GM10847 (cell line): ENCODE results near the gene HIC1.

Source experiments
- POLR2A ChIP-seq: IDR thresholded peaks from 2 replicates; pipeline ENCODE4 v1.6.1; 2011; ENCODE audit not compliant: insufficient read length; ENCODE audit errors: extremely low read depth

Gene HIC1

DNA sequence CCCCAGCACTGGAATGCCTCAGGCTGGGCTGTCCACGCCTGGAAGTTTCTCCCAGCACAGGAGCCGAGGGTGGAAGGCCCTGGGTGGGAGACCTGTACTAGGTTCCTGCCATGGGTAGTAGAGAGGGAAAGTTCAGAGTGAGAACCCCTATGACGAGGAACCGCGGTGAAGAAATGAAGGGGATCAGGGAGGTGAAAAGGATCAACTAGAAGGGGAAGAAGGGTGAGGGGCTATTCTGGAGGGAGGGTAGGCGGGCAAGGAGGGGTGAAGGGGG is 5.4 kb downstream of the HIC1 start:
- TF ChIP-seq POLR2A, result no peak

GRCh38 chr17:2060681-2061440 is 6.0 kb downstream of the HIC1 start:
- no peak for TF ChIP-seq POLR2A

DNA sequence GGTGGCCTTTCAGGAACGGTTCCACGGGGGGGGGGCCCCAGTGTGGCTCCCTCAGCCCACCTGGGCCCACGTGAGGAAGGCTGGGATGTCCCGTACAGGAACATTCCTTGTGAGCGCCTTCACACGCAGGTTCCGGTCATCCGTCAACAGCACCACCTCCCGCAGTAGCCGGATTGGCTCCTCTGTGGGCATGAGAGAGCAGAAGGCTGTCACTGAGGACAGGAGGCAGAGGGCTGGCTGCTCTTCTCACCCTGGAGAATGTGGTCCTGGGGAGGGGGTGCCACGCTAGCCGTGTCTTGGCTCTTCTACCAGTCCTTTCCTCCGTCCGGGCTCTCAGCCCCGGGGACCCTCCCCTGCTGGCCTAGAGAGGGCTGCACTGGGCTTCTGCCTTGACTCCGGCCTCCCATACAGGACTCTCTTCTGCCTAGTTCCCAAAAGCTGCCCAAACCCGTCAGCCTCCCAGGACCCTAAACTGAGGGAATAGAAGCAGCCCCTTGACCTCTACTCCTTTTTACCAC is 6.6 kb downstream of the HIC1 start:
- TF ChIP-seq POLR2A, result no peak

DNA sequence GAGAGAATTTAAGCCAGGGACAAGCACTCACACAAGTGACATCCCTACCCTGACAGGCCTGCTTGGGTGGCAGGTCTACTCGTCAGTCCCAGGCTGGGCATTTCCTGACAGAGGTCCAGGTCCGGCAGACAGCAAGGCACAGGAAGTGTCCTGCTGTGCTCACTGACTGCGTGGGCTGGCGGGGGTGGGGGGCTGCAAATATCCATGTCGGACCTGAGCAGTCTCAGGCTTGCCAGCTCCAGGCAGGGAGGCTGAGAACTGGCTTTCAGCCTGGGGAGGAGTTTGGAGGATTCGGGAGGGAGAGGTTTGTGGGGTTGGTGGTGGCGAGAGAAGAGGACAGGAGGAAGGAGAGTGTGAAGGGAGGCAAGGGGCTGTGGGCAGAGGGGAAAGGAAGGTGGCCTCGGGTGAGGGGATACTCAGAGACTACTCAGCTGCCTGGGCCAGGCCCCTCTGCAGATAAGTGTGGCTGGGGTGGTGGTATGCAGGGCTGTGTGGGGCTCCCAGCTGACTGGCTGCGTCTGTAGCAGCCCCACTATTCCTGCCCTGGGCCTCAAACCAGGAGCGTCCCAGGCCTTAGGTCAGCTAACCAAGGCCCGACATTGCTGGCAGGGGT is 7.8 kb downstream of the HIC1 start:
- TF ChIP-seq POLR2A, result no peak

DNA sequence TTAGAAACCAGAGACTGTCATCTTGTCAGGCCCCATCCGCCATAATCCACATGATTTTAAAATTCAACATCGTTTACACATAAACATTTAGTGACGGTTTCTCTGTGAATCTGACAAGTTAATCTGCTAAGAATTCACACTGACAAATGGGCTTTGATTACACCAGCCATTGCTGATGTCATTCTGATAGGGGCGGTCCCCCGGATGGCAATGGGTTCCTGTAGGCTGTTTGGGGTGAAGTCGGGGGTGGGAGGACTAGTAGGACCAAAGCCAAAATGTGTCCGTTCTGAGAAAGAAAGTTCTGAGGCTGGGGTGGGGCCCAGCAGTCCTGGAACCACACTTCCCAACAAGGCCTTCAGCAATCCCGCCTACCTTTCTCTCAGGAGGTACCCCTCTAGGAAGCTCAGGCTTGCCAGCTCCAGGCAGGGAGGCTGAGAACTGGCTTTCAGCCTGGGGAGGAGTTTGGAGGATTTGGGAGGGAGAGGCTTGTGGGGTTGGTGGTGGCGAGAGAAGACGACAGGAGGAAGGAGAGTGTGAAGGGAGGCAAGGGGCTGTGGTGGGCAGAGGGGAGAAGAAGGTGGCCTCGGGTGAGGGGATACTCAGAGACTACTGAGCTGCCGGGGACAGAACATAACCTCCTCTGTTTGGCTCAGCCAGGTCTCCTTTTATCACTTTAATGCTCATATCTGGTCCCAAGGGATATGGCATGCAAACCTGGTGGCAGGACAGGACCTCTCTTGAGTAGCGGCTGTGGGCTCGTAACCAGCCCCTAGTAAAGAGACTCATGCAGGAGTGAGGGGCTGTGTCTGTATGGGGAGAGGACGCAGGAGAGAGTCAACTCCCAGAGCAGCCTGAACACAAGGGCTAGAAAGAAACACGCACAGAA is 8.6 kb downstream of the HIC1 start:
- TF ChIP-seq POLR2A, result no peak

GRCh38 chr17:2064147-2064489 is 9.2 kb downstream of the HIC1 start:
- TF ChIP-seq POLR2A, result no peak

DNA sequence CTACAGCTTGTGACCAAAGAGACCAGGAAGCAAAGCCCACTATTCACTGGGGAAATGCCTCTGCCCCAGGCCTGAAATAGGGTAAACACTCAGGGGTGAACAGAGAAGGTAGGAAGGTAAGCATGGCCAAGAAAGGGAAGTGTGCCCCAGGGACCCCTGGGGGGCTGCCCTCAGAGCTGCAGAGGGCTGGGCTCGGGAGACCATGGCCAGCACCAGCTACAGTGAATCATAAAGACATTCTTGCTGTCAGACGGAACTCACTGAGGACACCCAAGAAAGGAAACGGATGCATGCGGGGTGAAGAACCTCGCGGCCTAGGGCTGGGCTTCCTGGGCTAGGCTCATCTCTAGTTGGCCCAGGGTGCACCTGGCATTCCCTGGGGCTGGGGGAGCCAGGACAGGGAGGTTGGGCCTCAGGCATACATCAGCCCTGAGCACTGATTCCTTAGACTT is 9.6 kb downstream of the HIC1 start:
- TF ChIP-seq POLR2A, result no peak

DNA sequence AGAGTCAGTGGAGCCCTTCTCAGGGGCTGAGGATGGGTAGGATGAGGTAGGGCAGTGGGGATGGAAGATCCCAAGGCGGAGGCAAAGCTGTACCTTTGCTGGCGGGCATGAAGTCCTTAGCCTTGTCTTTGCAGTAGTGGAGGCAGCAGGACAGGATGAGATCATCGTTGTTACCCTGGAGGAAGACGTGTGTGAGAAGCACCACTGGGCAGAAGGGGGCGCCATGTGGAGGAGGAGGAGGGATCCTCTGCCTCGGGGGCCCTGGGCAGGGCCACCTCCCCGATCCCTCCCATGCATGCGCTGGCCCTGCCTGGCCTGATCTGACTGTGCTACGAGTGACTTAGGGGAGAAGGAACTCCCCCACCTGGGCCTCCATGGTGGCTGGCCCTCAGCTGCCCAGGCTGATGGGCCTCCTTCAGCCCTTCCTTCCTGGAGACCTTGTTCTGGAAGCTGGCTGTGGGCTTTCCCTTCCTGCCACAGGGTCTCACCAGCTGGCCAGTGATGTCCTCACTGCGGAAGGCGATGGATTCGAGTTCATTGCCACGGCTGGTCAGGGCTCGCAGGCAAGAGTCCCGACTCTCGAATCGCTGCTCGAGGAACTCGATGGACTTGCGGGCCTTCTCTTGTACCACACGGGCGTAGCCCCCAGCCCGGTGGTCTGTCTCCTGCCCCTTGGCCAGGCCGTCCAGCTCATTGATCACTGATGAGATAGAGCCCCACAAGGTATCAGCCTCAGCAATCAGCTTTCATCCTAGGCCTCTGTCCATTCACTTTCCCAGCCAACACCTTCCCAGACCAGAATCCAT is 10.3 kb downstream of the HIC1 start:
- no peak for TF ChIP-seq POLR2A

- TF ChIP-seq POLR2A, result no peak
Observed at GRCh38 chr17:2065949-2066400, 11.1 kb downstream of the HIC1 start.

- TF ChIP-seq POLR2A, result no peak
Observed at GRCh38 chr17:2067048-2067561, 12.2 kb downstream of the HIC1 start.

DNA sequence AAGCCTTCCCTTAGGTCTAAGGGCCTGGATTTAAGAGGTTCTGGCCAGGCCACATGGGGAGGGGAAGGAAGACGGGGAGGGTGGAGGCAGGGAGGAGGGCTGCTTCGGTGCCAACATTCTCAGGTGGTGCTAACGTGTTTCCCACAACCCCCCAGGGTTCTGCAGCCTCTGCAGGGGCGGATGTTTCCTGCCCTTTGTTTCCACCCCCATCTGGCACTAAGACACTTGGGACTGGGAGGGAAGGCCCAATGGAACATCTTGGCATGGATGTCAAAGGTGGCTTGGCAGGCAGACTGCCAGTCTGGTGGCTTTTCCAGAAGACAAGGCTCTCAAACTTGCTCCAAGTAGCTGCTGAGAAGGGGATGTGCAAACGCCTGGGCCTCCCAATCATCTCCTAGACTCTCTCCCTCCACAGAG is 12.7 kb downstream of the HIC1 start:
- TF ChIP-seq POLR2A, result no peak

DNA sequence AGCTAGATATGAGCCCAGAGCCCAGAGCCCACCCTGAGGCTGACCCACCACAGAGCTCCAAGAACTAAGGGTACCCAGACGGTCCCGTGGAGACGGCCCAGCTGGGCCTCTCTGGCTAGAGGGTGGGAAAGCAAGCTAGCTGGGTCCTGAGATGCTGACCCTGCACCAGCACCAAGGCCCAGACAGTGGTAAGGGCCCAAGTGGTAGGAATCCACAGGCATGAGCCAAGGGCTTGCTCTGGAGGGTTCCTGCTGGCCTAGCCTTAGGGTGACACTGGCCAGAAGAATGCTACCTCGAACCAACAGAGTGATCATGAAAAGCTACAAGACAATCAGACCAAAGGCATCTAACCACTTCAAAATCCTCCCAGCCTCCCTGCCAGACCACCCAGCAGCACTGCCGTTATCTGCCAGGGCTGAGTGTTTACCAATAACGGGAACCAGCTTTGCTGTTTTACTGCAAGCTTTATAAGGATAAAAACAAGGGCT is 13.2 kb downstream of the HIC1 start:
- TF ChIP-seq POLR2A, result no peak

- TF ChIP-seq POLR2A, result no peak
Observed at GRCh38 chr17:2068519-2069051, 13.7 kb downstream of the HIC1 start.

DNA sequence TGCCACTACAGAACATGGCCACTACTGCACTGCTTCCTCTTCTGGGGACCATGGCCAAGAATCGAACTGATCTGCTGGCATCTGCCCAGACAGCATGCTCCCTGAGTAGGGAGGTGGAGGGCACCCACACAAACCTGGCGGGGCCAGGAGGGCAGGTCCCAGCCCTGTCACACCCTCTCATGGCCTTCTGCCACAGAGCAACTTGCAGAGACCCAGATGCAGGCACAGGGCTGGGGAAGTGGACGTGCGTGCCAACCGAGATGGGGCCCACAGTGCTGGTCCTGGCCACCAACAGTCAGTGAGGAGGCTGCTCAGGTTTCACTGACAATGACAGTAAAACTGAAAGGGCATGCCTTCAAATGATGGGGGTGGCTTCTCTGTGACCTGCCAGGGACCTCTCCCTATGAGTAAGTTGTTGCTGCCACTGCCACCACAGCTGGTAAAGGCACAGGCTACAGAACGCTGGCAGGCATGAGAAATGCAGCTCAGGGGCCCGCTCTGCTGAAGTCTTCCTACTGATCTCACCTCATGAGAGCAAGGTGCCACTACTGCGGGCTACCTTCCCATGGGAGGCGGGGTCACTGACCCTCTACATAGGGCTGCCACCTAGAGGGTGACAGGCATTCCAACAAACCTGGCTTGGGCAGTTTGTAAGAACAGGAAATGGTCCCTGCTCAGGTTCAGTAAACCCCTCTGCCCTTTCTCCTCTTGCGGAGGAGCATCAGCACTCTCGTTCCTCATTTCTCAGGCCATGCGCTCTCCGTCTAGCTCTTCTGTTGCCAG is 15.5 kb downstream of the HIC1 start:
- no peak for TF ChIP-seq POLR2A
